Omental fat pad (tissue), 4 donors: ENCODE results near the gene TNFRSF25. TPM values are rescaled to one million over a fixed set of nuclear protein-coding genes. Genes with fewer than 3 reads are reported as not detected.
A peak's percentile ranks its signal among the peaks of the same experiment; 100 is the strongest.

ENCODE experiments used
- ATAC-seq: fragments of 150-250 bp; one replicate; pipeline ENCODE4 v1.9.1; 2016; ENCODE audit warnings: mild to moderate bottlenecking, moderate library complexity; ENCODE audit not compliant: low FRiP score
- DNase-seq: peaks from one replicate; pipeline ENCODE4 v3.0.0-alpha.2; 2019; ENCODE audit warnings: low spot score
- total RNA-seq, 4 donors: library from RNA; depleted of rRNA; stranded (reverse); fragments of >200 nt; gene quantifications; one replicate each; pipeline ENCODE4 v1.1.0, GENCODE V29; 2016
- TF ChIP-seq, protein P1 (sequence below), 3 donors: fragments of 450-650 bp; IDR thresholded peaks; one replicate each; pipeline ENCODE4 v1.5.1; 2016 to 2017; ENCODE audit warnings: antibody characterized with exemption in 3 of 3, mild to moderate bottlenecking in 3 of 3, moderate library complexity in 2 of 3

Gene TNFRSF25
- total RNA-seq, 4 donors from 2014 or later: 4.4 to 25.5 (median 6.6) TPM

DNA sequence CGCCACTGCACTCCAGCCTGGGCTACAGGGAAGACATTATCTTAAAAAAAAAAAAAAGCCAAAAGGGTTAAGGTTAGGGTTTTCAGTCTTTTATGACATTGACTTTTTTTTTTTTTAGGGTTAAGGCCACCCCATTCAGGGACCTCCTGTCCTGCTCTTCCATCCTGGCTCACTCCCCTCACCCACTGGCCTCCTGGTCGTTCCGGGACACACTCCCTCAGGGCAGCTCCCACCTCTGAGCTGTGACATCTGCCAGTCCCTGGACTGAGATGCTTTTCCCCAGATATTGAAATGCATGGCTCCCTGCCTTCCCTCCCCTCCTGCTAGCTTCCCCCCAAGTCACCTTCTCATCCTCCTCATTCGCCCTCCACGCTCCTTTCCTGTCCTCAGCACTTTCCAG, 15.8 kb upstream of the TNFRSF25 start:
- ATAC-seq (no peak), DNase-seq (no peak)
- TF ChIP-seq, protein P1, sequence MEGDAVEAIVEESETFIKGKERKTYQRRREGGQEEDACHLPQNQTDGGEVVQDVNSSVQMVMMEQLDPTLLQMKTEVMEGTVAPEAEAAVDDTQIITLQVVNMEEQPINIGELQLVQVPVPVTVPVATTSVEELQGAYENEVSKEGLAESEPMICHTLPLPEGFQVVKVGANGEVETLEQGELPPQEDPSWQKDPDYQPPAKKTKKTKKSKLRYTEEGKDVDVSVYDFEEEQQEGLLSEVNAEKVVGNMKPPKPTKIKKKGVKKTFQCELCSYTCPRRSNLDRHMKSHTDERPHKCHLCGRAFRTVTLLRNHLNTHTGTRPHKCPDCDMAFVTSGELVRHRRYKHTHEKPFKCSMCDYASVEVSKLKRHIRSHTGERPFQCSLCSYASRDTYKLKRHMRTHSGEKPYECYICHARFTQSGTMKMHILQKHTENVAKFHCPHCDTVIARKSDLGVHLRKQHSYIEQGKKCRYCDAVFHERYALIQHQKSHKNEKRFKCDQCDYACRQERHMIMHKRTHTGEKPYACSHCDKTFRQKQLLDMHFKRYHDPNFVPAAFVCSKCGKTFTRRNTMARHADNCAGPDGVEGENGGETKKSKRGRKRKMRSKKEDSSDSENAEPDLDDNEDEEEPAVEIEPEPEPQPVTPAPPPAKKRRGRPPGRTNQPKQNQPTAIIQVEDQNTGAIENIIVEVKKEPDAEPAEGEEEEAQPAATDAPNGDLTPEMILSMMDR (IDR thresholded peaks at IDR 0.05): no peak

DNA sequence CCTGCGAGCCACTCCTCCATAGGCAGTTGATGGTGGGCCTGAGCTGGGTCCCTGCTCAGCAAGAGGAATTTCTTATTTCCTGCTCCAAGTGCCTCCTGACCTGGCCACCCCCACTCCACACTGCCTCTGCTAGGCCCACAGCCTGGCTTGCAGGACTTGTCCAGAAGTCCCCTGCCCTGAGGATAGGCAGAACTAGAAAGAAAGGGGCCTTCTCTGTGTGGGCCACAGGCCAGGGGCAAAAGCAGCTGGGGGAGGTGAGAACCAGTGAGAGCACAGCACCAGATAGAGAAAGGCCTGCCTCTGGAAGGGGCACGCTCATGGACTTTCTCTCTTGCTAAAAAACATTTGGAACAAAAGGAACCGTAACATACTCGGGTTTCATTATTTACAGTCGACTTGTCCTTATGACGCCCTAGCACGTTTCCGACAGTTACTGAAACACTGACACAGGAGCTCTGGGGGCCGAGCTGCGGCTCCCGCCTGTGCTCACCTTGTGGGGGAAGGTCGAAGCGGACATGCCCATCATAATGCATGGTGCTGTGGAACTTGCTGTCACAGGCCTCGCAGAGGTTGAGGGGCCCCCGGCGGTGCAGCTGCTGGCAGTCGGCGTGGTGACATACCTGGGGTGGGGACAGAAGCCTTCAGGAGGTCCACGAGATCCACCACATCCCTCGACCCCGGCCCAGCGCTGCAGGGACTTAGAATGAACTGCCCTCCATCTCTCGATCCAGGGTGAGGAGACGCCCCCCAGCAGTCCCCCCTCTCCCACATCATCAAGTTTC, 11.3 kb upstream of the TNFRSF25 start:
- TF ChIP-seq, protein P1 (IDR thresholded peaks at IDR 0.05): no peak
- ATAC-seq (no peak), DNase-seq (no peak)

DNA sequence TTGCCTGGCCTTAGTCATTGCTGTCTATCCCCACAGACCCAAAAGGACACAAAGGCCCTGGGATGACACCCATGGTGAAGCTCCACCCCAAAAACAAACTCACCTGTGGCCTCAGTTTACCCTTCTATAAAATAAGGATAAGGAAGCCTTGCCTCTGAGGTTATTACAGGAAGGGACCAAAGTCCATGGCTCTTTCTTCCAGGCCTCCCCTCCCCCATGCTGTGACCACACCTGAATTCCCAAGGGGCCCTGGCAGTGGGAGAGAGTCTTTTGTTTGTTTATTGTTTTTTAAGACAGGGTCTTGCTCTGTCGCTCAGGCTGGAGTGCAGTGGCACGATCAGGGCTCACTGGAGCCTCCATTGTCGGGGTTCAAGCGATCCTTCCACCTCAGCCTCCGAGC, 10.5 kb upstream of the TNFRSF25 start:
- ATAC-seq: no peak
- no peak for DNase-seq
- TF ChIP-seq, protein P1 (IDR thresholded peaks at IDR 0.05): no peak

DNA sequence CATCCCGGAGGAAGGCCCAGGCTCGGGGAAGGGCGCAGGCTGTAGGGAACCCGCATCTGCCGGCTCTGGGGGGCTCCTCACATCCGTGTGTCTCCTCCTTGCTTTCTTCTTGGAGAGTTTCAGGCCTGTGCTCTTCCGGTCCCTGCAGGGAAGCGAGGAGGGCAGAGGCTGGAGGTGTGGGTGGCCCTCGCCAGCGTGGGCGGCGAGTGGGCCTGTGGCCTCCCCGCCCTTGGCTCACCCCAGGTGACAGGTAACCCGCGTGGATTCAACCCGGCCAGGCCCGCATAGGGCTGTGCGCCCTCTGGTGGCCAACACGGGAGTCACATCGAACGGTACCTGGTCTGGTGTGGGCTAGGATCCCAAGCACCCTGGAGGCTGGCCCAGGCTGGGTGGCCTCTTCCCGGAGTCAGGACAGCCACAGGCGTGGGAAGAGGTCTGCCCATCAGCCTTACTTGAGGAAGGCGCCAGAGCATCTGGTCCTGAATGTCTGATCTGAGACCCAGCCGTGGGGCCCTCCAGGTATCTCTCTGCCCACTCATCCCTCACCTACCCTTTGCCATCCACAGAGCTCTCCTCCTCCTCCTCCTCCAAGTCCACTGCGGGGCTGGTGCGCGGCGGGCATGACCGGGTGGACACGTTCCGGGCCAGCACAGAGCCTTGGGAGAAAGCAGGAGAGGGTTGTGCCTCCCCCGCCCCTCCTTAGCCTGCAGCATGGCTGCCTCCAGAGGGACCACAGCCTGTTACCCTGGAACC, 9.6 kb upstream of the TNFRSF25 start:
- DNase-seq (peak; percentile 60), ATAC-seq (peak; percentile 70)
- TF ChIP-seq, protein P1 (IDR thresholded peaks at IDR 0.05): peak in 2 of 3 donors; percentile 70 to 72

DNA sequence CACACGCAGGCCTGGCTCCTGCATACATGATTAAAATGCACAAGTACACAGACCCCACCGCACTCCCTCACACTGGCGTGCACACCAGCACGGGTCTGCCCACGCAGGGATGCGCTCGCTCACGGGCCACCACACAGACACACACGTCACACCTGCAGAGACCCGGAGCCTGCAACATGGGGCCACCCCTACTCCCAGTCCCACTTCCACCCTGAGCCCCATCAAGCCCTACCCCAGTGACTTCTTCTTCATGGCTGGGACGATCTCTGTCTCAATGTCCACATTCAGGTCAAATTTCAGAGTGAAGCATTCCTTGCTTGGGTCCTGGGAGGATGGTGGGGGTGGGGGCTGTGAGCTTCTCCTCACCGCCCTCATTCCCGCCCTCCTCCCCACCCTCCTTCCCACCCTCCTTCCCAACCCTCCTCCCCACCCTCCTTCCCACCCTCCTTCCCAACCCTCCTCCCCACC, 8.9 kb upstream of the TNFRSF25 start:
- TF ChIP-seq, protein P1 (IDR thresholded peaks at IDR 0.05): no peak
- DNase-seq (no peak), ATAC-seq (no peak)

DNA sequence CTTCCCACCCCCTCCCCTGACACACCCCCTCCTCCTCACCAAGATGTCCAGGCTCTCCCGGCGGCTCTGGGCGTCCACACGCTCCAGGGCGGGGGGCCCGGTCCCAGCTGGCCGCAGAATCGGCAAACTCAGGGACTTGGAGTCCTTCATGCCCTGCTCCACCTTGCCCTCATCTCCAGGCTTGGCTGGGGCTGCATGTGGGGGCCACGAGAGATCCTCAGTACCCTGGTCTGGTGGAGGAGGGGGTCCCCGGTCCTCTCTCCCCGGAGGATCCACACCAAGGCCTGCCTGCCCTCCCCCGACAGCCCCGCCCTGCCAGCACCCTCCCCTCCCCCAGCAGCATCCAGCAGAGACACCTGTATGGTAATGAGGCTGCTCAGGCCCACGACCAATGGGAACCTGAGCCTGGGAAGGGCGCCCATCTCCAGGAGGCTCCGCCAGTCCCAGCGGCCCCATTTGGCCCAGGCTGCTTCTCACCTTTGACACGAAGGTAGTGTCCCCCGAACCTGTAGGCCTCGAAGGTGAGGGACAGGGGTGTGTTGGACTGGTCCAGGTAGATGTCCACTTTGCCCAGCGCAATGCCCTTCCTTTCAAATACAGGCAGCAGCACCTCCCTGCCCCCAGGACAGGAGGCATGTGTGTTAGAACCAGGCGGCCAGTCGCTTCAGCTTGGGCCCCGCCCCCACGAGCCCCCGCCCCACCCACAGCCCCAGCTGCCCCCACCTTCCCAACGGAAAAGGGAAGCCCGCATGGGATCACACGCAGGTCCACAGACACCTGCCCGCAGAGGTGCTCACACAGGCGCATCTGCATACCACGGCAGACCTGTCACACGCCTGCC, 8.2 kb upstream of the TNFRSF25 start:
- TF ChIP-seq, protein P1 (IDR thresholded peaks at IDR 0.05): no peak
- ATAC-seq: no peak
- no peak for DNase-seq
